Neuron (in vitro differentiated cells): ENCODE results near the gene TBC1D25.

ENCODE experiments used
- H2AFZ ChIP-seq: one replicate; pipeline ENCODE4 v1.6.1; 2013; ENCODE audit warnings: low read depth, mild to moderate bottlenecking, inconsistent platforms, low read length, moderate library complexity
- H3K27me3 ChIP-seq: one replicate; pipeline ENCODE4 v1.6.1; 2013; ENCODE audit warnings: low read length; ENCODE audit not compliant: insufficient read depth
- H3K36me3 ChIP-seq: one replicate; pipeline ENCODE4 v1.6.1; 2013; ENCODE audit warnings: low read length; ENCODE audit not compliant: insufficient read depth
- H3K4me1 ChIP-seq: one replicate; pipeline ENCODE4 v1.6.1; 2013; ENCODE audit warnings: low read length; ENCODE audit not compliant: insufficient read depth
- H3K4me3 ChIP-seq: 2 replicates; pipeline ENCODE4 v1.5.1; 2013; ENCODE audit warnings: mild to moderate bottlenecking, low read length, moderate library complexity
- H3K9me3 ChIP-seq: one replicate; pipeline ENCODE4 v1.6.1; 2013; ENCODE audit warnings: low read length

The TBC1D25 gene

DNA sequence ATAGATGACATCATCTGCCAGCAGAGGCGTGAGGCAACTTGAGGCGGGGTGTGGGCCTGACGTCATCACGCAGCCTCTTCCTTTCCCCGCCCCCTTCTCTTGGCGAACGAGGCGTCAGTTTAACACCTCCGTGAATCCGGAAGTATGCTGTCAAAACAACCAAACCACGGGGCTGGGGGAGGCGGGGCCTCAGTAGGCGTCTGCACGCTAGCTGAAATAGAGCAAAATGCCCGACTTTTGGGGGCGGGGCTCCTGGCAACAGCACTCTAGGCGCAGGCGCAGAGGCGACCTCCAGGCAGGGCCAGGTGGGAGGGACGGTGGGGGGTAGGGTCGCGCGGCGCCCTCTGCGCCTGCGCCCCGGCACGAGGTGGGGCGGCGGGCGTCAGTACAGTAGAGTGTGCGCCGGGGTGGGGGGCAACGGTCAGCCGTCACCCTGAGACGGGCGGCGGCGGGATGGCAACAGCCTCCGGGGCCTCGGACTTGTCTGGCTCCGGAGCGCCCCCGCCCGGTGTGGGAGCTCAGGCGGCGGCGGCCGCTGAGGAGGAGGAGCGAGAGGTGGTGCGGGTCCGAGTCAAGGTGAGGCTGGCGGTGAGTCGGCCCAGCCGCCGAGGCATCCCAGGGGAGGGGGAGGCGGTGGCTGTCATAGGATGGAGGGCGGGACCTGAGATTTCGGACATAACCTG lies at the start of gene TBC1D25:
Gene TBC1D25 (plus strand): TSS at position 370 of the 683 bp plus-strand sequence. CDS start 84 bp downstream, at position 454.
- no peaks in the 10 kb centered on the region for H3K9me3 ChIP-seq

GRCh38 chrX:48489892-48490291 lies 49.6 kb upstream of the TBC1D25 start:
- Histone ChIP-seq H3K27me3 (no peaks in the 10 kb centered on the region), H3K4me3 (no peak overlapping the region), H3K9me3 (no peaks in the 10 kb centered on the region), H3K4me1 (no peaks in the 10 kb centered on the region), H2AFZ (no peak overlapping the region), H3K36me3 (no peaks in the 10 kb centered on the region)

More for the DNA sequence above, at the start of gene TBC1D25:
- H3K36me3 ChIP-seq, result peaks cover 2% of the 10 kb centered on the region
- peak within 1 kb of the TSS; percentile 80 for H2AFZ ChIP-seq
- H3K27me3 ChIP-seq, result no peaks in the 10 kb centered on the region
- H3K4me1 ChIP-seq, result peaks cover 2% of the 10 kb centered on the region
- H3K4me3 ChIP-seq, result peak within 1 kb of the TSS; percentile 80

DNA sequence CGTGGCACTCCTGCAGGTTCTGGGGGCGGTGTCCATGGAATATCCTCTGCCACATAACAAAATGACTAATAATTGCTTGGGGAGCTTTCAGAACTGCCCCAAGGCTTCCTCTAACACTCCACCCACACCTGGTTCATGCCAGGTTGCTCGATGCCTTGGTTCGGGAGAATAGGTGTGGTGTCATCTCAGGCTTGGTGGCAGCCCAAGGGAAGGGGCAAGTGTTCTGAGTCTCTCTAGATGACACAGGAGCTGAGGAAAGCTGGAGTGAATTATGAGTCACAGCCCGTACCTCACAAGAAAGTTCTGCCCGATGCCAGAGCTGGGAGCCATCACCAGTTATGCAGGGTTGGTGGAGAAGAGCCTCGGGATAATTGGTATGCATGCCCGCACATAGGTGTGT lies 48.9 kb upstream of the TBC1D25 start:
- Histone ChIP-seq H3K9me3 (no peaks in the 10 kb centered on the region), H3K4me3 (no peak overlapping the region), H3K4me1 (no peaks in the 10 kb centered on the region), H3K36me3 (no peaks in the 10 kb centered on the region), H3K27me3 (no peaks in the 10 kb centered on the region), H2AFZ (no peak overlapping the region)

- H3K4me1 ChIP-seq, result no peaks in the 10 kb centered on the region
- H3K27me3 ChIP-seq, result no peaks in the 10 kb centered on the region
- H3K9me3 ChIP-seq, result no peaks in the 10 kb centered on the region
- H3K4me3 ChIP-seq, result no peak overlapping the region
- no peak overlapping the region for H2AFZ ChIP-seq
- no peaks in the 10 kb centered on the region for H3K36me3 ChIP-seq
These were observed 47.7 kb upstream of the TBC1D25 start for GRCh38 chrX:48491809-48492208.

DNA sequence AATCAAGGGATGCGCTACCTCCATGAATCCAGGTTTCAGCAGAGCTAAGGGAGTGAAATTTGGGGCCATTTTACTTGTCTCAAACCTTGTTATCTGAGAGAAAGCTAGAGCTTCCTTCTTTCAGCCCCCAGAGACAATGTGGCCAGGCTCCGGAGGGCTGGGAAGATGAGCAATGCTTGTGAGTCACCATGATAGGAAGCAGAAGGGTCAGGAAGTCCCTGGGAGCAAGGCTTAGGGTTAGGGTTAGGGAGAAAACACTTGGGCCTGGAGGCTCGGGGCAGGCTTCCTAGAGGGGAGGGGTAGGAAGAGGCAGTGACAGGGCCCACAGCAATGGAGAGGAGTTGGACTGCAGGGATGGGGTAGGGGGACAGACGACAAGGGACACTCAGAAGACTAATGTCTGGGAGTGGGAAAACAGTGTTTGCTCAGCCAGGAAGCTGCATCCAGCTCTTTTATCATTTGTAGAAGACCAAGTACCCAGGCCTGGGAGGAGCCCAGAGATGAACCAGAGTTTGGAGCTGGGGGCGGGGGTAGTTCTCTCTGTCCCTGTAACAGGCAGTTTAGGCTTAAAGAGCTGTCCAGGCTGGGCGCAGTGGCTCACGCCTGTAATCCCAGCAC lies 47.1 kb upstream of the TBC1D25 start:
- Histone ChIP-seq H3K27me3 (no peaks in the 10 kb centered on the region), H3K4me1 (no peaks in the 10 kb centered on the region), H3K4me3 (no peak overlapping the region), H2AFZ (no peak overlapping the region), H3K36me3 (no peaks in the 10 kb centered on the region), H3K9me3 (no peaks in the 10 kb centered on the region)

GRCh38 chrX:48493890-48494364 lies 45.6 kb upstream of the TBC1D25 start:
- H3K27me3 ChIP-seq, result no peaks in the 10 kb centered on the region
- H3K36me3 ChIP-seq, result no peaks in the 10 kb centered on the region
- no peak overlapping the region for H2AFZ ChIP-seq
- H3K4me1 ChIP-seq, result no peaks in the 10 kb centered on the region
- H3K9me3 ChIP-seq, result no peaks in the 10 kb centered on the region
- no peak overlapping the region for H3K4me3 ChIP-seq

DNA sequence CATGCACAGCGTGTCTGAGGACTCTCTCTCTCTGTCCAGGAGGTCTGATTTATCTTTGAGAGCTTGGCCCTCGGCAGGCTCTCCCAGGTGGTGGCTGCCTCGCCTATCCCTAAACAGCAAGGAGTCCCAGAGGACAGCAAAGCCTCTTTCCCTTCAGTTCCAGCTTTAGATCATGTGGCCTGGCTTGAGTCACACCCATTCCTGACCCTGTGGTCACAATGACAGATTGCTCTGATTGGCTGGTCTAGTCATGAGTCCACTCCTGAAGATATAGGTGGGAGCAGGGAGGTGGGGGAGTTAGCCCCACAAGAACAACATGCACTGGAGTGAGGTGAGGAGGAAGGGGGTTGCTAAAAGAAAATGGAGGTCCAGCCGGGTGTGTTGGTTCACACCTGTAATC lies 42.9 kb upstream of the TBC1D25 start:
- Histone ChIP-seq H3K36me3 (no peaks in the 10 kb centered on the region), H3K4me1 (no peaks in the 10 kb centered on the region), H3K27me3 (no peaks in the 10 kb centered on the region), H3K9me3 (no peaks in the 10 kb centered on the region), H3K4me3 (no peak overlapping the region), H2AFZ (no peak overlapping the region)

DNA sequence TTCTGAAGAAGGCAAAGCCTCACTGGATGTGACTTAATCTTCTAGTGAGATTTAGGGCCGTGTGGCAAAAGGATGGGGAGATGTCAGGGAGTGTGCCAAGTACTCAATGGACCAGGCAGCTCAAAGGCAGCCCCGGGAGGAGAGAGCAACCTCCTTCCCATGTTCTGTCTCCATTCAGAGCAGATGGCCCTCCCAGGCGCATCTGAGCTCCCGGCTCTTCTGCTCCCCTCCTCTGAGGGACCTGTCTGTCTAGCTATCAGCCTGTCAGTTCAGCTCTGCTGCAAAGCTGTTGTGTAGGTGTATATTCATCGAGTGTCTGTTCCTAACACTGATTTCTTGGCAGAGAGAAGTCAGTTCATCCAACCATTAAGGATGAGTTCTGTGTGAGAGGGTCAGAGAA lies 41.6 kb upstream of the TBC1D25 start:
- H3K36me3 ChIP-seq, result no peaks in the 10 kb centered on the region
- H3K27me3 ChIP-seq, result no peaks in the 10 kb centered on the region
- no peak overlapping the region for H2AFZ ChIP-seq
- no peak overlapping the region for H3K4me3 ChIP-seq
- no peaks in the 10 kb centered on the region for H3K4me1 ChIP-seq
- no peaks in the 10 kb centered on the region for H3K9me3 ChIP-seq

DNA sequence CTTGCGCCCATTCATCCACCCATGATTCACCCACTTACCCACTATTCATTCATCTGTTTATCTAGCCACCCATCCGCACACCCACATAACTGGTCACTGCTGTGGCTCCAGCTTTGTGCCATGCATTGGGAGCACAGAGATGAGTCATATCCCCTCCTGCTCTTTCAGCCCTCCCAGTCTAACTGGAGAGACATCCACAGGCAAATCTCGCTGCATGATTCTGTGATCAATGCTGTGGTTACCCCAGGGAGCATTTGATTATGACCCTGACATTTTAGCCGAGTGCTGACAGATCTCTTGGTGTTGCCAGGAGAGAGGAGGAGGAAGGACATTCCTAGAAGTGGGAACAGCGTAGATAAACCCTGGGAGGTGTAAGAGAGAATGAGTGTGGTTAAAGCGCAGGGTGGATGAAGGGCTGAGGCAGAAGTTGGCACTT lies 41.1 kb upstream of the TBC1D25 start:
- H2AFZ ChIP-seq, result no peak overlapping the region
- H3K36me3 ChIP-seq, result no peaks in the 10 kb centered on the region
- H3K4me1 ChIP-seq, result no peaks in the 10 kb centered on the region
- no peak overlapping the region for H3K4me3 ChIP-seq
- no peaks in the 10 kb centered on the region for H3K27me3 ChIP-seq
- H3K9me3 ChIP-seq, result no peaks in the 10 kb centered on the region

GRCh38 chrX:48504261-48504660 lies 35.3 kb upstream of the TBC1D25 start:
- Histone ChIP-seq H3K9me3 (no peaks in the 10 kb centered on the region), H3K4me3 (no peak overlapping the region)

DNA sequence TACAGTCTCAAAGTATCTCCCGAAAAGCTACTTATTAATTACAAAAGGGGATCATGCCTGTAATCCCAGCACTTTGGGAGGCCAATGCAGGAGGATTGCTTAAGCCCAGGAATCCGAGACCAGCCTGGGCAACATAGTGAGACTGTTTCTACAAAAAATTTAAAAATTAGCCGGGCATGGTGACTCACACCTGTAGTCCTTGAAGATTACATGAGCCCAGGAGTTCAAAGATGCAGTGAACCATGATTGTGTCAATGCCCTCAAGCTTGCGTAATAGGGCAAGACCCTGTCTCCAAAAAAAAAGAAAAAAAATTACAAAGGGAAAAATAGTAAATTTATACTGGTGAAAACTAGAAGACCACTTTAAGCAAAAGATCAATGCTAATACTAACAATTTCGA lies 34.0 kb upstream of the TBC1D25 start:
- H3K4me1 ChIP-seq, result no peaks in the 10 kb centered on the region
- no peak overlapping the region for H2AFZ ChIP-seq
- no peaks in the 10 kb centered on the region for H3K36me3 ChIP-seq
- no peaks in the 10 kb centered on the region for H3K9me3 ChIP-seq
- no peaks in the 10 kb centered on the region for H3K27me3 ChIP-seq
- H3K4me3 ChIP-seq, result no peak overlapping the region

More at GRCh38 chrX:48504261-48504660, 35.3 kb upstream of the TBC1D25 start:
- H3K4me1 ChIP-seq, result no peaks in the 10 kb centered on the region
- H3K36me3 ChIP-seq, result no peaks in the 10 kb centered on the region
- no peaks in the 10 kb centered on the region for H3K27me3 ChIP-seq
- H2AFZ ChIP-seq, result no peak overlapping the region

- H3K4me3 ChIP-seq, result no peak overlapping the region
- H3K4me1 ChIP-seq, result no peaks in the 10 kb centered on the region
- no peaks in the 10 kb centered on the region for H3K27me3 ChIP-seq
- no peaks in the 10 kb centered on the region for H3K36me3 ChIP-seq
- H3K9me3 ChIP-seq, result no peaks in the 10 kb centered on the region
- H2AFZ ChIP-seq, result no peak overlapping the region
These were observed 32.3 kb upstream of the TBC1D25 start for GRCh38 chrX:48507246-48507645.

GRCh38 chrX:48508400-48509244 lies 30.9 kb upstream of the TBC1D25 start, which contains the start of gene PORCN:
Gene PORCN (plus strand): TSS chrX:48508992. CDS start chrX:48509821, 829 bp downstream.
- H3K4me3 ChIP-seq, result peak within 1 kb of the TSS; percentile 85
- no peaks in the 10 kb centered on the region for H3K9me3 ChIP-seq
- no peaks in the 10 kb centered on the region for H3K27me3 ChIP-seq
- H2AFZ ChIP-seq, result peak within 1 kb of the TSS; percentile 70
- H3K4me1 ChIP-seq, result no peaks in the 10 kb centered on the region
- no peaks in the 10 kb centered on the region for H3K36me3 ChIP-seq
